Diencephalon (tissue), 1 donor: Measurements from ENCODE around the gene NPM1. TPM values are rescaled to one million over a fixed set of nuclear protein-coding genes. Genes with fewer than 3 reads are reported as not detected.

Experiments used
- small RNA-seq: library from RNA; depleted of rRNA; stranded (forward); fragments of <200 nt; gene quantifications from one replicate; pipeline ENCODE3, GENCODE V24; 2014
- total RNA-seq: library from RNA; depleted of rRNA; stranded (reverse); fragments of >200 nt; gene quantifications from one replicate; pipeline ENCODE4 v1.2.3, GENCODE V29; 2014

NPM1 gene
- total RNA-seq = 378 TPM

GRCh38 chr5:171387345-171387969 is at the start of gene NPM1:
Gene NPM1 (plus strand): TSS chr5:171387849. CDS start chr5:171387949, 100 bp downstream.

GRCh38 chr5:171418982-171419687 is 31.5 kb downstream of the NPM1 start, which contains the start of gene FGF18:
Gene FGF18 (plus strand): TSS chr5:171419647. CDS start chr5:171420200, 553 bp downstream.

Small RNAs within 50 kb of the gene (small RNA-seq; reads per million reads assigned to genes)
- gene AC091980.1 (not detected), gene MIR3912 (1.7 reads per million, percentile 84 among the genes with 10 or more reads in this experiment), gene RN7SL339P (not detected), gene SNORA70J (not detected)

Other genes starting within 250 kb of the NPM1 start
- not detected for gene TLX3, start 78.6 kb upstream of the NPM1 start, total RNA-seq
- gene FGF18, start 31.8 kb downstream of the NPM1 start, total RNA-seq = 0.69 TPM